Osteocyte (in vitro differentiated cells): ENCODE results near the gene ARPC4. TPM values are rescaled to one million over a fixed set of nuclear protein-coding genes. Genes with fewer than 3 reads are reported as not detected.

Experiments
- DNase-seq: peaks from one replicate; pipeline ENCODE4 v3.0.0; 2021; ENCODE audit warnings: mixed read lengths; ENCODE audit not compliant: unreplicated experiment; ENCODE audit errors: extremely low spot score
- H3K27ac Mint-ChIP-seq: one replicate; pipeline ENCODE4 v1.8.0; 2021; ENCODE audit warnings: mild to moderate bottlenecking, mixed read lengths; ENCODE audit not compliant: unreplicated experiment
- H3K27me3 Mint-ChIP-seq: one replicate; pipeline ENCODE4 v1.8.0; 2021; ENCODE audit warnings: mixed read lengths; ENCODE audit not compliant: unreplicated experiment
- H3K36me3 Mint-ChIP-seq: one replicate; pipeline ENCODE4 v1.8.0; 2021; ENCODE audit warnings: mixed read lengths; ENCODE audit not compliant: unreplicated experiment
- H3K4me1 Mint-ChIP-seq: one replicate; pipeline ENCODE4 v1.8.0; 2021; ENCODE audit warnings: mixed read lengths; ENCODE audit not compliant: unreplicated experiment
- H3K4me3 Mint-ChIP-seq: one replicate; pipeline ENCODE4 v1.8.0; 2021; ENCODE audit warnings: mild to moderate bottlenecking, moderate library complexity, mixed read lengths; ENCODE audit not compliant: unreplicated experiment
- H3K9me3 Mint-ChIP-seq: one replicate; pipeline ENCODE4 v1.8.0; 2021; ENCODE audit warnings: mixed read lengths; ENCODE audit not compliant: unreplicated experiment
- CTCF ChIP-seq: fragments of 200-600 bp; sonication (generic); IDR thresholded peaks from 2 replicates; pipeline ENCODE4 v1.5.0; 2021; ENCODE audit warnings: antibody characterized with exemption, mild to moderate bottlenecking, moderate library complexity
- total RNA-seq: library from RNA; stranded (reverse); gene quantifications from 2 replicates; pipeline ENCODE4 v1.2.1, GENCODE V29; 2021

ARPC4 gene
- total RNA-seq, 1 donor from 2014 or later = 140 TPM

DNA sequence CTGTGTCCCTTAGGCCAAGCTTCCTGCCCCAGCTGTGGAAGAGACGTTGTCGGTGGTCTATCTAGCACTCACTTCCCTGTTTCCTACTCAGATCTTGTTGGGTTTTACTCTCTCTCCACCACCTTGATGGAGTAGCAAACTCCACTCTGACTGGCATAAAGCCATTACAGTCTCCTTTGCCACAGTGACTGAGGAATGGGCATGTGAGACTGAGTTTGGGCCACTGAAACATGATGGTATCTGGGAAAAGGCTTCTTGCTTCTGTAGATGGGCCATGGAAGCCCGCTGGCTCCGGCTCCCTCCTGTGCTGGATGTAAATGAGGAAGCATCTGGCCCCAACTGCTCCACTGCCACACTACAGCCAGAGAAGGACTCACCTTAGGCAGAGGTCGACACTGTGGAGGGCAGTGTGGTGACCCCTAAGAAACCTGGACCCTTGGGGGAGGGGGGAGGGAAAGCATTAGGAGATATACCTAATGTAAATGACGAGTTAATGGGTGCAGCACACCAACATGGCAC is 13.7 kb upstream of the ARPC4 start:
- no peaks in the 10 kb centered on the region for H3K9me3 Mint-ChIP-seq
- peaks cover 17% of the 10 kb centered on the region for H3K36me3 Mint-ChIP-seq
- H3K4me3 Mint-ChIP-seq = no peak overlapping the region
- peak overlapping the region; percentile 25 for H3K27ac Mint-ChIP-seq
- no peak for TF ChIP-seq CTCF
- H3K27me3 Mint-ChIP-seq = no peaks in the 10 kb centered on the region
- H3K4me1 Mint-ChIP-seq = no peaks in the 10 kb centered on the region
- DNase-seq = no peak

DNA sequence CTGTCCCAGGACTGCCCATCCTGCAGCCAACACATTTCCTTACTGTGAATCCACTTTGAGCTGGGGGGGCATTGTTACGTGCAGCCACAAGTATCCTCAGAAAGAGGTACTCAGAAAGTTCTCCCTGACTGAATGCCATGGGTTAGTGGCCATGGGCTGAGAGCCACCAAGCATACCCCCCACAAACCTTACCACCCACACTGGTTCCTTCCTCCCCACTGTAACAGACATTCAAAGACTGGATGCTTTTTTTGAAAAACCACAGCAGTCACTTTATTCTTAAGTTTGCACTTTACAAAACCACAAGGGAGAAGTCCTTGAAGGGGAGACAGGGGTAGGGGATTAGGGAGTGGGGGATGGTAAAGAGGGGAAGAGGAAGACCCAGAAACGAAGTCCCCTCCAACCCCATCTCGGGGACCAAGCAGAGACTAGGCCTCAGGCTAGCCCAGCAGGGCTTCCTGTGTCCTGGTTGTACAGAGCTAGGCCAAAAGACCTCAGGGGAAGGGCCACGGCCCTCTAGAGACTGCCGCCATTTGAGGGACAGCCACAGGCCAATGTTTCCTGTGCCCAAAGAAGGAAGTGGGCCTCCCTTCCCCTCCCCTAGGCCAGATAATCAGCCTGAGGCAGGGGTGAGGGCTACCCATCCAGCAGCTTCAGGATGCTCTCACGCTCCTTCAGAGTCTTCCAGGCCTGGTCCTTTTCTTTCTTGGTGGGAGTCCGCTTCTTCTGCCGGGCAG is 13.0 kb upstream of the ARPC4 start:
- Mint-ChIP-seq H3K9me3 (no peaks in the 10 kb centered on the region), H3K27ac (no peak overlapping the region), H3K4me1 (no peaks in the 10 kb centered on the region), H3K36me3 (peaks cover 20% of the 10 kb centered on the region), H3K27me3 (no peaks in the 10 kb centered on the region), H3K4me3 (no peak overlapping the region)
- no peak for DNase-seq
- no peak for TF ChIP-seq CTCF

DNA sequence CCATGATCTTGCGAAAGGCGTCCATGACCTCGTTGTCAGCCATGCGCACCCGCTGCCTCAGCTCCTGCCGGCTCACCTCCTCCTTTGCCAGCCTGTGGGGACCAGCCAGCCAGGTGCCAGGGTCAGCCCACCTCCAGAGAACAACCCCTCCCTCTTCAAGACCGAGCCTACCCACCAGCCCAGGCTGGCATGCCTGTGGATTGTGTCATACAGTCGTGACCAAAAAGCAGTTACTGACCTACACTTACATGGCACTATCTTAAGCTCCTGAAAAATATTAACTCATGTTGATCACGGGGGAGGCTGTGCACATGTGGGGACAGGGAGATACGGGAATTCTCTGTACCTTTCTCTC is 12.4 kb upstream of the ARPC4 start:
- no peak overlapping the region for H3K27ac Mint-ChIP-seq

DNA sequence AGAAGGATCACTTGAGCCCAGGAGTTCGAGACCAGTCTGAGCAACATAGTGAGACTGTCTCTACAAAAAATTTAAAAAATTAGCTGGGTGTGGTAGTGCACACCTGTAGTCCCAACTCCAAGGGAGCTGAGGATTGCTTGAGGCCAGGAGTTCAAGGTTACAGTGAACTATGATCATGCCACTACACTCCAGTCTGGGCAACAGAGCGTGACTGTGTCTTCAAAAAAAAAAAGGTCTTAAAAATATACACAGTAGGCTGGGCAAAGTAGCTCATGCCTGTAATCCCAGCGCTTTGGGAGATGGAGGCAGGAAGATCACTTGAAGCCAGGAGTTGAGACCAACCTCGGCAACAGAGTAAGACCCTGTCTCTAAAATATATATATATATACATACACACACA is 12.0 kb upstream of the ARPC4 start:
- Mint-ChIP-seq H3K9me3 (no peaks in the 10 kb centered on the region), H3K36me3 (peaks cover 27% of the 10 kb centered on the region), H3K4me1 (no peaks in the 10 kb centered on the region), H3K4me3 (no peak overlapping the region), H3K27ac (no peak overlapping the region), H3K27me3 (no peaks in the 10 kb centered on the region)
- no peak for DNase-seq
- TF ChIP-seq CTCF = no peak

More for the DNA sequence above, 12.4 kb upstream of the ARPC4 start:
- DNase-seq = no peak
- Mint-ChIP-seq H3K9me3 (no peaks in the 10 kb centered on the region), H3K36me3 (peaks cover 24% of the 10 kb centered on the region), H3K4me3 (no peak overlapping the region), H3K4me1 (no peaks in the 10 kb centered on the region), H3K27me3 (no peaks in the 10 kb centered on the region)
- TF ChIP-seq CTCF = no peak

DNA sequence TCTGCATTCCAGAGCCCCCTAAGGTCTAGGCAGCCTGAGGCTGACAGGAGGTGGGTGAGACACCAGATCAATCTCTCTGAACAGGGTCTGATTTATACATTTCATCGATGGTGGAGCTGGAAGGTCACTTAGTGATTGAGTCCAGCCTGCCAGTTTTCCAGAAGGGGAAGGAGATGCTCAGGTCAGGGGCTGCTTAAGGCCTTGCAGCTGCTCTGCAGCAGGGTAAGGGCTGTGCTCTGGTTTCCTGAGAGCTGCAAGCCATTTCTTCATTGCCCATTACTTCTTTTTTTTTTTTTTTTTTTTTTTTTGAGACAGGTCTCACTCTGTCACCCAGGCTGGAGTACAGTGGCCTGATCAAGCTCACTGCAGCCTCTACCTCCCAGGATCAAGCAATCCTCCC is 11.3 kb upstream of the ARPC4 start:
- DNase-seq = no peak
- Mint-ChIP-seq H3K27ac (no peak overlapping the region), H3K4me1 (no peaks in the 10 kb centered on the region), H3K27me3 (no peaks in the 10 kb centered on the region), H3K4me3 (no peak overlapping the region), H3K36me3 (peaks cover 32% of the 10 kb centered on the region), H3K9me3 (no peaks in the 10 kb centered on the region)
- TF ChIP-seq CTCF = no peak
